GM11168 (cell line): ENCODE data around the gene GNAZ.

Source experiments
- in situ Hi-C: fragments of 300-500 bp; cut with MboI; formaldehyde crosslinking; loops from one replicate; pipeline ENCODE4 v1.12.0; 2022; ENCODE audit warnings: low sequenced_read_pairs; ENCODE audit not compliant: unreplicated experiment

Gene GNAZ

GRCh38 chr22:23103199-23103954 is 33.1 kb downstream of the GNAZ start:
- in situ Hi-C loops, result no loop called here

GRCh38 chr22:23104187-23104971 is 34.1 kb downstream of the GNAZ start:
- in situ Hi-C loops, result no loop called here

GRCh38 chr22:23105304-23105703 is 35.0 kb downstream of the GNAZ start:
- in situ Hi-C loops, result no loop called here

- in situ Hi-C loops, result no loop called here
These were observed 35.6 kb downstream of the GNAZ start for GRCh38 chr22:23105919-23106318.

GRCh38 chr22:23106344-23106743 is 36.0 kb downstream of the GNAZ start:
- in situ Hi-C loops, result no loop called here

GRCh38 chr22:23106906-23107367 is 36.6 kb downstream of the GNAZ start:
- in situ Hi-C loops, result no loop called here

GRCh38 chr22:23107487-23108248 is 37.3 kb downstream of the GNAZ start:
- in situ Hi-C loops, result no loop called here

GRCh38 chr22:23108249-23109078 is 38.1 kb downstream of the GNAZ start:
- in situ Hi-C loops, result no loop called here

- in situ Hi-C loops, result no loop called here
These were observed 38.7 kb downstream of the GNAZ start for GRCh38 chr22:23109079-23109347.

- in situ Hi-C loops, result no loop called here
These were observed 39.2 kb downstream of the GNAZ start for GRCh38 chr22:23109441-23109978.

GRCh38 chr22:23110190-23110921 is 40.0 kb downstream of the GNAZ start:
- in situ Hi-C loops, result no loop called here

- in situ Hi-C loops, result no loop called here
These were observed 40.7 kb downstream of the GNAZ start for GRCh38 chr22:23110922-23111527.

GRCh38 chr22:23112472-23113012 is 42.2 kb downstream of the GNAZ start:
- in situ Hi-C loops, result no loop called here

GRCh38 chr22:23113067-23113846 is 42.9 kb downstream of the GNAZ start:
- in situ Hi-C loops, result no loop called here

GRCh38 chr22:23113847-23114720 is 43.8 kb downstream of the GNAZ start:
- in situ Hi-C loops, result no loop called here

GRCh38 chr22:23114721-23115020 is 44.4 kb downstream of the GNAZ start:
- in situ Hi-C loops, result no loop called here

- in situ Hi-C loops, result no loop called here
These were observed 45.0 kb downstream of the GNAZ start for GRCh38 chr22:23115369-23115768.
